Neural progenitor cell (in vitro differentiated cells): ENCODE measurements around the gene ARHGAP26.

Experiments
- EZH2 ChIP-seq: fragments of 200-600 bp; sonication (generic); IDR thresholded peaks from 2 replicates; pipeline ENCODE4 v1.6.1; 2017; ENCODE audit warnings: antibody characterized with exemption, mild to moderate bottlenecking, moderate library complexity
- EZH2phosphoT487 ChIP-seq: fragments of 200-600 bp; sonication (generic); IDR thresholded peaks from 2 replicates; pipeline ENCODE4 v1.6.1; 2017; ENCODE audit warnings: antibody characterized with exemption
- TF ChIP-seq, protein P1 (sequence below): fragments of 200-600 bp; sonication (generic); IDR thresholded peaks from 2 replicates; pipeline ENCODE4 v1.5.1; 2017; ENCODE audit warnings: antibody characterized with exemption, mild to moderate bottlenecking

- TF ChIP-seq EZH2phosphoT487 (no peak), EZH2 (no peak)
- TF ChIP-seq, protein P1, sequence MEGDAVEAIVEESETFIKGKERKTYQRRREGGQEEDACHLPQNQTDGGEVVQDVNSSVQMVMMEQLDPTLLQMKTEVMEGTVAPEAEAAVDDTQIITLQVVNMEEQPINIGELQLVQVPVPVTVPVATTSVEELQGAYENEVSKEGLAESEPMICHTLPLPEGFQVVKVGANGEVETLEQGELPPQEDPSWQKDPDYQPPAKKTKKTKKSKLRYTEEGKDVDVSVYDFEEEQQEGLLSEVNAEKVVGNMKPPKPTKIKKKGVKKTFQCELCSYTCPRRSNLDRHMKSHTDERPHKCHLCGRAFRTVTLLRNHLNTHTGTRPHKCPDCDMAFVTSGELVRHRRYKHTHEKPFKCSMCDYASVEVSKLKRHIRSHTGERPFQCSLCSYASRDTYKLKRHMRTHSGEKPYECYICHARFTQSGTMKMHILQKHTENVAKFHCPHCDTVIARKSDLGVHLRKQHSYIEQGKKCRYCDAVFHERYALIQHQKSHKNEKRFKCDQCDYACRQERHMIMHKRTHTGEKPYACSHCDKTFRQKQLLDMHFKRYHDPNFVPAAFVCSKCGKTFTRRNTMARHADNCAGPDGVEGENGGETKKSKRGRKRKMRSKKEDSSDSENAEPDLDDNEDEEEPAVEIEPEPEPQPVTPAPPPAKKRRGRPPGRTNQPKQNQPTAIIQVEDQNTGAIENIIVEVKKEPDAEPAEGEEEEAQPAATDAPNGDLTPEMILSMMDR: no peak
Measured at GRCh38 chr5:142826741-142827492, 56.7 kb downstream of the ARHGAP26 start.
